Memory B cell (primary cell): ENCODE data around the gene CDCA7.

Experiments
- ATAC-seq: fragments of 150-1000 bp; cut with Tn5 transposase; 2 replicates; pipeline ENCODE4 v1.10.0; 2021; ENCODE audit warnings: low read depth, mild to moderate bottlenecking, moderate library complexity
- DNase-seq, 2 donors: peaks; one replicate each; pipeline ENCODE4 v3.0.0; 2022; ENCODE audit warnings: low spot score in 2 of 2
- H3K27ac Mint-ChIP-seq: one replicate; pipeline ENCODE4 v1.8.0; 2022; ENCODE audit warnings: mild to moderate bottlenecking, moderate library complexity, mixed read lengths
- H3K27me3 Mint-ChIP-seq: one replicate; pipeline ENCODE4 v1.8.0; 2022; ENCODE audit warnings: mixed read lengths
- H3K36me3 Mint-ChIP-seq: one replicate; pipeline ENCODE4 v1.8.0; 2022; ENCODE audit warnings: mild to moderate bottlenecking, mixed read lengths
- H3K4me1 Mint-ChIP-seq: one replicate; pipeline ENCODE4 v1.8.0; 2022; ENCODE audit warnings: mixed read lengths
- H3K4me3 Mint-ChIP-seq: one replicate; pipeline ENCODE4 v1.8.0; 2022; ENCODE audit warnings: mild to moderate bottlenecking, moderate library complexity, mixed read lengths
- H3K9me3 Mint-ChIP-seq: one replicate; pipeline ENCODE4 v1.8.0; 2022; ENCODE audit warnings: mixed read lengths

Gene CDCA7

DNA sequence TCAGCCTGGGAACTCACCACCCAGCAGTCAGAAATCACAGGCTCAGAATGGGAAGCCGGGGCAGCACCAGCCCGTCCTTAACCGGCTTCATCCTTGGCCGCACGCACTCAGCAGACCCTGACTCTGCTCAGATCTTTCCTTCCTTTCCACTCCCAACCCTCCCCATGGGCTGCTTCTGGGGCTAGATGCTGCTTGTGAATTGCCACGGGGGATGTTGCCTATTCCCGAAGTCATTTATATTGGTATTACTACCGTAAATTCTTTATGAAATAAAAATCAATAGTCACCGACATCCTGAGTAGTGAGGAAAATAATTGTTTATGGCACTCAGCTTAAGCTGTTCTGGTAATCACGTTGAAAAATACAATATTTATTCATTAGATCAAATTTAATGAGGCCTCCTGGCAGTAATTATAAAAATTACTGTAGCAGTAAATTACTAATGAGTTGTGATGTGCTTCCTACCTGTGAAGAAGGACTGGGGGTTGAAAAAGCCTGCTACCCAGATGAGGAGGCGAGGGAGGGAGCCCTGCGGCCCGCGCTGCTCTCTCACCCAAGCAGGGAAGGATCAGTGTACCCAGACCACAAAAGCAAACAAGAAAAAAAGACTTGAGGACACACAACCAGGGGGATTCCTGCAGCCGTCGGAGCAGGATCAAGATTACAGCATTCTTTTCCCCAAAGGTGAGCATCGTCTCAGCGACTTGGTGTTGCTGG is 31.5 kb downstream of the CDCA7 start:
- no peaks in the 10 kb centered on the region for H3K27me3 Mint-ChIP-seq
- H3K4me3 Mint-ChIP-seq = no peak overlapping the region
- H3K27ac Mint-ChIP-seq = no peak overlapping the region
- H3K4me1 Mint-ChIP-seq = no peaks in the 10 kb centered on the region
- DNase-seq = no peak
- H3K36me3 Mint-ChIP-seq = peaks cover 2% of the 10 kb centered on the region
- H3K9me3 Mint-ChIP-seq = peaks cover 4% of the 10 kb centered on the region
- no peak for ATAC-seq

- Mint-ChIP-seq H3K9me3 (peaks cover 4% of the 10 kb centered on the region), H3K36me3 (peaks cover 2% of the 10 kb centered on the region), H3K27me3 (no peaks in the 10 kb centered on the region), H3K27ac (no peak overlapping the region), H3K4me1 (no peaks in the 10 kb centered on the region), H3K4me3 (no peak overlapping the region)
- DNase-seq (no peak), ATAC-seq (no peak)
These were observed 32.0 kb downstream of the CDCA7 start for GRCh38 chr2:173386738-173387065.

DNA sequence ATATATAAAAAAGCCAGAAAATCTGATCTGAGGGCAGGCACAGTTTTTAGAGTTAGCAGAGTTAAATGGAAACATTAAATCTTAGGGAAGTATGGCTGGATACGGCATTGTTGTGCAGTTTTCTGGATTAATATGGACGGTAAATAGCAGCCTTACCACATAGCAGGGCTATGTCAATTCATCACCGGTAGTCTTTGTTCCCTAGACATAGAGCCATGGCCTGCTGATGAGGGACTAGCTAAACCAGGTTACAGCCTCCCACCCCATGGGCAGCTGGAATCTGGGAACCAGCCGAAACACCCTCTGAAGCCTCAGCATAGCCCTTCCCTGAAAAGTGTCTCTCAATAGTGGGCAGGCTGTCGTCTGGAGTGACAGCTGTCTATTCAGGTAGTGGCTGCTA is 32.4 kb downstream of the CDCA7 start:
- Mint-ChIP-seq H3K27ac (no peak overlapping the region), H3K36me3 (peaks cover 2% of the 10 kb centered on the region), H3K9me3 (peaks cover 4% of the 10 kb centered on the region), H3K4me3 (no peak overlapping the region), H3K27me3 (no peaks in the 10 kb centered on the region), H3K4me1 (no peaks in the 10 kb centered on the region)
- DNase-seq = no peak
- no peak for ATAC-seq

GRCh38 chr2:173387660-173388059 is 33.0 kb downstream of the CDCA7 start:
- Mint-ChIP-seq H3K36me3 (peaks cover 2% of the 10 kb centered on the region), H3K27me3 (peaks cover 2% of the 10 kb centered on the region), H3K4me3 (no peak overlapping the region), H3K4me1 (no peaks in the 10 kb centered on the region), H3K9me3 (peaks cover 4% of the 10 kb centered on the region), H3K27ac (no peak overlapping the region)
- ATAC-seq (no peak), DNase-seq (no peak)

DNA sequence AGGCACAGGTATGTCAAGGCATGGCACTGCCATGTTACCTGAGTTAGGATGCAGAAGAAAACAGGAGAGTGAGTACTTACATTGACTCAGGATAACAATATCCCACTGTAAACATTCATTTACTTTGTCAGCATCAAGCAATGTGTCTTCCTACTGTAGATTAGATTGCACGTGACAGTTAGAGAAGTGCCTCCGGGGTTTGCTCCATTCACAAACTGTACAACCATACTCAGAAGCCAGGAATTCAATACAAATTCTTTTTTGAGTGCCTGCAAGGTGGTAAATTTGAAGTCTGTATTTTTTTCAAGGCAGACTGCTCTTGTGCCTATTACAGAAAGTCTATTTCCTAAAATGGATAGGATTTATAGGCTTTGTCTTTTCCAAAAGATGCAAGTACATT is 34.1 kb downstream of the CDCA7 start:
- H3K4me1 Mint-ChIP-seq = no peaks in the 10 kb centered on the region
- H3K4me3 Mint-ChIP-seq = no peak overlapping the region
- ATAC-seq (no peak), DNase-seq (no peak)
- no peak overlapping the region for H3K27ac Mint-ChIP-seq
- peaks cover 2% of the 10 kb centered on the region for H3K27me3 Mint-ChIP-seq
- H3K9me3 Mint-ChIP-seq = peaks cover 4% of the 10 kb centered on the region
- H3K36me3 Mint-ChIP-seq = peaks cover 2% of the 10 kb centered on the region

- Mint-ChIP-seq H3K9me3 (no peaks in the 10 kb centered on the region), H3K4me3 (no peak overlapping the region), H3K27me3 (peaks cover 7% of the 10 kb centered on the region), H3K27ac (no peak overlapping the region), H3K4me1 (no peaks in the 10 kb centered on the region), H3K36me3 (no peaks in the 10 kb centered on the region)
- no peak for ATAC-seq
- no peak for DNase-seq
These were observed 35.4 kb downstream of the CDCA7 start for GRCh38 chr2:173390036-173390435.

- Mint-ChIP-seq H3K4me3 (no peak overlapping the region), H3K27me3 (peaks cover 12% of the 10 kb centered on the region), H3K9me3 (no peaks in the 10 kb centered on the region), H3K4me1 (no peaks in the 10 kb centered on the region), H3K27ac (no peak overlapping the region), H3K36me3 (no peaks in the 10 kb centered on the region)
- ATAC-seq (no peak), DNase-seq (no peak)
These were observed 38.1 kb downstream of the CDCA7 start for GRCh38 chr2:173392731-173393130.

- Mint-ChIP-seq H3K4me1 (no peaks in the 10 kb centered on the region), H3K36me3 (no peaks in the 10 kb centered on the region), H3K9me3 (no peaks in the 10 kb centered on the region), H3K4me3 (no peak overlapping the region), H3K27me3 (peaks cover 12% of the 10 kb centered on the region), H3K27ac (no peak overlapping the region)
- ATAC-seq = no peak
- DNase-seq = no peak
These were observed 38.5 kb downstream of the CDCA7 start for GRCh38 chr2:173393186-173393585.

DNA sequence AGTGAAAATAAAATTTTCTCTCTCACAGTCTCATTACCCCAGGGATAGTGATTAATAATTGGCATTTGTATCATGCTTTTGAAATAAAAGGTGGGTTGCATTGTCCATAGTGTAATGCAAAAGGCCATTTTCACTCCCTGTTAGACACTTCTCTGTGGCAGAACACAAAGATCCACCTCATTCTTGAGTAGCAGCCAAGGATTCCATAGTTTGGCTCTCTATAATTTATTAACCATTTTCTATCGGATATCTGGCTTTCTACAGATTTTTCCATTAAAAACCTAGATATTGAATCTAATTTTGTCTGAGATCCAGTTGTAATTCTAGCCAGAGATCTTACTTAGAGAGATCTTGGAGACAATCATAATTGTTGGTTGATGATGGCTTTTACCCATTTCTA is 39.0 kb downstream of the CDCA7 start:
- no peaks in the 10 kb centered on the region for H3K36me3 Mint-ChIP-seq
- no peak overlapping the region for H3K4me3 Mint-ChIP-seq
- no peak for ATAC-seq
- H3K4me1 Mint-ChIP-seq = no peaks in the 10 kb centered on the region
- H3K27me3 Mint-ChIP-seq = peaks cover 12% of the 10 kb centered on the region
- no peak overlapping the region for H3K27ac Mint-ChIP-seq
- DNase-seq = no peak
- no peaks in the 10 kb centered on the region for H3K9me3 Mint-ChIP-seq

GRCh38 chr2:173394091-173394974 is 39.7 kb downstream of the CDCA7 start:
- H3K27me3 Mint-ChIP-seq = peaks cover 14% of the 10 kb centered on the region
- H3K9me3 Mint-ChIP-seq = no peaks in the 10 kb centered on the region
- ATAC-seq (no peak), DNase-seq (no peak)
- no peaks in the 10 kb centered on the region for H3K4me1 Mint-ChIP-seq
- H3K36me3 Mint-ChIP-seq = no peaks in the 10 kb centered on the region
- no peak overlapping the region for H3K4me3 Mint-ChIP-seq
- no peak overlapping the region for H3K27ac Mint-ChIP-seq

DNA sequence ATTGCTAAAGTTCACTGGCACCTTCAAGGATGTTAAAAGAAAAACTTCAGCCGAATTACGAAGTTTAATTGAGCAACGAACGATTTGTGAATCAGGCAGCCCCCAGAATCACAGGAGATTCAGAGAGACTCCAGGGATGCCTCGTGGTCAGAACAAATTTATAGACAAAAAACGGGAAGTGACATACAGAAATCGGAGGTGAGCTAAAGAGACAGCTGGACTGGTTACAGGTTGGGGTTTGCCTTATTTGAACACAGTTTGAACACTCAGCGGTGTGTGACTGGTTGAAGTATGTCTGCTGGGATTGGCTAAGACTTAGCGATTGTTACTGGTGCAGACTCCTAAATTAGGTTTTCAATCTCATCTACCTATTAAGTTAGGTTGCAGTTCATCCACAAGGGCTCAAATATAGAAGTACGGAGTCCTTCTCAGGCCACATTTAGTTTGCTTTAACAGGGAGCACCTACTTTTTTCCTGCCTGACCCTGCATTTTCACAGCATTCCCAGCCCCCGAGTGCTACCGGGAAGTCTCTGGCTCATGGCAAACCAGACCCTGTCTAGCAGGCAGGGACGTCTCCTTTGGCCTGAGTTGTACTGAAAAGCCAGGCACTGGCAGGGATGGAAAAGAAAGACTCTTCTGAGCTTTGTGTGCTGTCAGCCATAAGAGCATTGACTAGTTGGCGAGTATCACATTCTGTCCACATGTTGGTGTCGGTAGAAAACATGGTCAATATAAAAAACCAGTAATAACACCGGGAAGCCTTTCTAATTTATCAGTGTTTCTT is 41.1 kb downstream of the CDCA7 start:
- Mint-ChIP-seq H3K9me3 (no peaks in the 10 kb centered on the region), H3K4me1 (no peaks in the 10 kb centered on the region), H3K36me3 (no peaks in the 10 kb centered on the region), H3K27me3 (peaks cover 19% of the 10 kb centered on the region), H3K4me3 (no peak overlapping the region), H3K27ac (no peak overlapping the region)
- DNase-seq (no peak), ATAC-seq (no peak)

- Mint-ChIP-seq H3K4me1 (peaks cover 4% of the 10 kb centered on the region), H3K9me3 (no peaks in the 10 kb centered on the region), H3K4me3 (no peak overlapping the region), H3K27ac (no peak overlapping the region), H3K27me3 (peaks cover 25% of the 10 kb centered on the region), H3K36me3 (no peaks in the 10 kb centered on the region)
- DNase-seq = no peak
- ATAC-seq = no peak
These were observed 42.9 kb downstream of the CDCA7 start for GRCh38 chr2:173397539-173397938.

DNA sequence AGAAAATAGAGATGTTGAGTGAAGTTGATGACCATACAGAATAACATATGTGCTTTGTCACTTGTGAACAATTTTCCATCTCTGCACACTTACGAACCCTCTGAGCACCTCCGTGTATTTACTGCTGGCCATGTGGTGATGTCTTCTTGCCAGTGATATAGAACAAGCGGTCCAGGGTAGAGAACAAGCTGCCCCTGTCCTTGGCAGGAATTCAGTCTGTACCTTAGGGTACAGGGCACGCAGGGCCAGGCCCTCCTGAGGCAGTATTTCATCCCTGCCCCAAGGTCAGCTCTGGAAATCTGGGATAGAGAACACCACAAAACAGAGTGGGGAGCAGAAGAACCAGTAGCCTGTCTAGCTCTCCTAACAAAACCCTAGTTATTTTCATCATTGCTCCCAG is 44.6 kb downstream of the CDCA7 start:
- DNase-seq (no peak), ATAC-seq (no peak)
- H3K9me3 Mint-ChIP-seq = no peaks in the 10 kb centered on the region
- peaks cover 29% of the 10 kb centered on the region for H3K27me3 Mint-ChIP-seq
- peaks cover 4% of the 10 kb centered on the region for H3K4me1 Mint-ChIP-seq
- H3K4me3 Mint-ChIP-seq = no peak overlapping the region
- H3K36me3 Mint-ChIP-seq = no peaks in the 10 kb centered on the region
- H3K27ac Mint-ChIP-seq = no peak overlapping the region

DNA sequence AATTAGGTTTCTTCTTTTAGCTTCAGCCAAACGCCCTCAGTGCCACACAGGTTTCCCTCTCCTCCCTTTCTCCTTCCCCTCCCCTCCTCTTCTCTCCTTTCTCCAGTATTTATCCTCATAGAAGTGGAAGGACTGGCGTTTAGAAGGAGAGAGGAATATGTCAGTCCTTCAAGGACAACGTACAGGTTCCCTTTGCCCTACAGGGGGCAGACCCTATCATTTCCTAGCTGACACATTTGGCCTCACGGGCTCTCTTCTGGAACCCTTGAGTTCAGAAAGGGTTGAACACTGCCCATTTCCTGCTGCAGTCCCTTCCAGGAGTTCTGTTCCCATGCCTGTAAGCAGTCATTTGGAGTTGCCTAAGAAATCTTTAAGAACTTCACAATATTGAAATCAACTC is 46.1 kb downstream of the CDCA7 start:
- no peaks in the 10 kb centered on the region for H3K9me3 Mint-ChIP-seq
- H3K27me3 Mint-ChIP-seq = peaks cover 28% of the 10 kb centered on the region
- DNase-seq (no peak), ATAC-seq (no peak)
- no peaks in the 10 kb centered on the region for H3K36me3 Mint-ChIP-seq
- no peak overlapping the region for H3K4me3 Mint-ChIP-seq
- H3K4me1 Mint-ChIP-seq = peaks cover 4% of the 10 kb centered on the region
- H3K27ac Mint-ChIP-seq = no peak overlapping the region
